Measurements from ENCODE around the gene GPR160. TPM values are rescaled to one million over a fixed set of nuclear protein-coding genes. Genes with fewer than 3 reads are reported as not detected.

Gene GPR160
- total RNA-seq, 1 experiment from 2014 or later, result 15.7 TPM

DNA sequence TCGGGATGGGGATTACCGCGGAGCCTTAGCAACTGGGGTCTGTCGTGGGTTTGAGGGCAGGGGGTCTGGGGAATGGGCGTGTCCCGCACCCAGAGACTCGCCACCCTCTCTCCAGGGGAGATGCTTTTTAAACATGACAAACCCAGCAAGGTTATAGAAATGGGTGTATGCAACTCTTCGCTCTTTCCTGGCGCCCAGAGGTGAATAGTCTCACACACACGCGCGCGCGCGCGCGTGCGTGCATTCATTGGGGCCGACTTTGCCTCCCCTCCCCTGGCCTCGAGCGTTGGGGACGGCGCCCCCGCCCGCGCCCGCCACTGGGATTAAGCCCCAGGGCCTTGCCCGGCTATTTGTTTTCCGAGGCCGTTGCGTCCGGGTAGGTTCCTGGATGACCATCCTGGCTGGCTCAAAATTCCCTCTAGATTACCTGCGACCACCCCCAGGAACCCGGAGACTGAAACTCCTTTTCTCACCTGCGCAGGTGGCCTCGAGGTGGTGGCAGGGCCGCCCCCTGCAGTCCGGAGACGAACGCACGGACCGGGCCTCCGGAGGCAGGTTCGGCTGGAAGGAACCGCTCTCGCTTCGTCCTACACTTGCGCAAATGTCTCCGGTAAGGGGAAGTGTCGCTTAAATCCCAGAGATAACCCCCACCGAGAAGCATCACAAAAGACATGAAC is 777 bp downstream of the GPR160 start:
- no peak overlapping the region for H3K27ac ChIP-seq (ENCODE audit: low read length)
- POLR2A ChIA-PET (ENCODE audit: unreplicated experiment), result no interaction called here

DNA sequence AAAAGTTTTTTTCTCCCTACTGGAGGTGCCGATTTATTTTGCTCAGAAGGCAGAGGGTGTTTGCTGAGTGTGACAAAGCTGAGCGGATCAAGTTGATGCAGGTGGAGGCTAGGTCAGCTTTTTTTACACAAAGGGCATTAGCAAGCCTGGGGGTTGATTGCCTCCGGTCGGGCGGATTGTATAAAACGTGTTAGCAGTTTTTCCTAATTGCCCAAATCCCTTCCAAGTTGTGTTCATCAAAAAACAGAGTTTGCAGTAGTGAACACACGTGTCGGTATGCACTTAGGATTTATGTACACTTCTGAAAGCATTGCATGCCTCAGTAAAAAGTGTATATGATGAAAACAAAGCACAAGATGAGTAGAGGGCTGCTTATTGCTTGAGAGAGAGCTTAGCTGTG is 2.6 kb downstream of the GPR160 start:
- no peak for TF ChIP-seq CTCF (conservative IDR thresholded peaks at IDR 0.05; ENCODE audit: low read depth, low read length)
- no peak for TF ChIP-seq EZH2 (IDR thresholded peaks at IDR 0.05; ENCODE audit: low read length, unreplicated experiment)
- TF ChIP-seq EZH2phosphoT487 (IDR thresholded peaks at IDR 0.05; ENCODE audit: borderline replicate concordance, low read length), result no peak
- H3K27ac ChIP-seq (ENCODE audit: low read length), result no peak overlapping the region
- no peaks in the 10 kb centered on the region for H3K9me3 ChIP-seq (ENCODE audit: low read length)
- no peaks in the 10 kb centered on the region for H3K36me3 ChIP-seq (ENCODE audit: low read depth, low read length)
- H3K27me3 ChIP-seq (ENCODE audit: low read length), result peaks cover 10% of the 10 kb centered on the region
- peak overlapping the region; percentile 92 for H3K4me2 ChIP-seq (ENCODE audit: low read length)
- no peak for DNase-seq
- H3K9ac ChIP-seq (ENCODE audit: low read length), result no peak overlapping the region
- BruUV-seq (replicated peaks), result no TSS peak
- no peaks in the 10 kb centered on the region for H3K9me2 ChIP-seq (replicated peaks; ENCODE audit: low read length)
- no peaks in the 10 kb centered on the region for H3K79me2 ChIP-seq (ENCODE audit: low read length)
- intact Hi-C loops (cut with micrococcal nuclease), result no loop called here
- no peaks in the 10 kb centered on the region for H4K20me1 ChIP-seq (ENCODE audit: low read length)
- peak overlapping the region; percentile 77 for H3K4me3 ChIP-seq (ENCODE audit: low read length)
- H2AFZ ChIP-seq (ENCODE audit: low read length), result peak overlapping the region; percentile 55
- POLR2A ChIA-PET (ENCODE audit: unreplicated experiment), result no interaction called here
- ATAC-seq, result no peak
- no peaks in the 10 kb centered on the region for H3F3A ChIP-seq (ENCODE audit: low read length, unreplicated experiment)
- CTCF ChIA-PET, result interaction anchor here (0.9 kb wide), 1 partner anchor 14 kb away, joined by 7 read pairs; no protein-coding TSS in a partner anchor
- peaks cover 9% of the 10 kb centered on the region; the same call in 1 of the 2 replicates for H3K4me1 ChIP-seq (ENCODE audit: insufficient read depth, low read length)

More for the DNA sequence above, 777 bp downstream of the GPR160 start:
- Histone ChIP-seq H3K36me3 (ENCODE audit: low read depth, low read length) (no peaks in the 10 kb centered on the region), H3F3A (ENCODE audit: low read length, unreplicated experiment) (no peaks in the 10 kb centered on the region), H3K4me3 (ENCODE audit: low read length) (peak overlapping the region; percentile 77), H3K9me2 (replicated peaks; ENCODE audit: low read length) (no peaks in the 10 kb centered on the region), H3K4me1 (ENCODE audit: insufficient read depth, low read length) (peaks cover 9% of the 10 kb centered on the region; the same call in 1 of the 2 replicates), H2AFZ (ENCODE audit: low read length) (peak overlapping the region; percentile 95), H3K27me3 (ENCODE audit: low read length) (peaks cover 10% of the 10 kb centered on the region), H3K9ac (ENCODE audit: low read length) (peak overlapping the region; percentile 5; the same call in 1 of the 2 replicates), H4K20me1 (ENCODE audit: low read length) (no peaks in the 10 kb centered on the region), H3K9me3 (ENCODE audit: low read length) (no peaks in the 10 kb centered on the region), H3K79me2 (ENCODE audit: low read length) (no peaks in the 10 kb centered on the region), H3K4me2 (ENCODE audit: low read length) (peak overlapping the region; percentile 92)
- peak; percentile 28 for ATAC-seq
- intact Hi-C loops (cut with micrococcal nuclease), result loop anchor here (5.0 kb wide), 1 partner anchor 266 kb away; the partner anchor contains the start of gene MYNN
- TF ChIP-seq CTCF (conservative IDR thresholded peaks at IDR 0.05; ENCODE audit: low read depth, low read length) (peak; percentile 49), EZH2phosphoT487 (IDR thresholded peaks at IDR 0.05; ENCODE audit: borderline replicate concordance, low read length) (no peak)
- no TSS peak for BruUV-seq (replicated peaks)
- DNase-seq, result peak; percentile 52
- CTCF ChIA-PET, result interaction anchor here (0.5 kb wide), 1 partner anchor 375 kb away, joined by 3 read pairs; no protein-coding TSS in a partner anchor

GRCh38 chr3:170043506-170043905 is 5.7 kb downstream of the GPR160 start:
- Histone ChIP-seq H3K9me2 (replicated peaks; ENCODE audit: low read length) (no peaks in the 10 kb centered on the region), H3K27me3 (ENCODE audit: low read length) (peaks cover 10% of the 10 kb centered on the region), H2AFZ (ENCODE audit: low read length) (no peak overlapping the region), H3K4me1 (ENCODE audit: insufficient read depth, low read length) (peaks cover 27% of the 10 kb centered on the region), H3K36me3 (ENCODE audit: low read depth, low read length) (no peaks in the 10 kb centered on the region), H3K4me2 (ENCODE audit: low read length) (no peak overlapping the region), H3K9me3 (ENCODE audit: low read length) (no peaks in the 10 kb centered on the region), H4K20me1 (ENCODE audit: low read length) (no peaks in the 10 kb centered on the region), H3K79me2 (ENCODE audit: low read length) (no peaks in the 10 kb centered on the region), H3K4me3 (ENCODE audit: low read length) (no peak overlapping the region), H3K9ac (ENCODE audit: low read length) (no peak overlapping the region), H3F3A (ENCODE audit: low read length, unreplicated experiment) (no peaks in the 10 kb centered on the region), H3K27ac (ENCODE audit: low read length) (no peak overlapping the region)
- intact Hi-C loops (cut with micrococcal nuclease), result no loop called here
- no peak for DNase-seq
- BruUV-seq (replicated peaks), result no TSS peak
- TF ChIP-seq EZH2 (IDR thresholded peaks at IDR 0.05; ENCODE audit: low read length, unreplicated experiment) (no peak), EZH2phosphoT487 (IDR thresholded peaks at IDR 0.05; ENCODE audit: borderline replicate concordance, low read length) (no peak), CTCF (conservative IDR thresholded peaks at IDR 0.05; ENCODE audit: low read depth, low read length) (no peak)
- POLR2A ChIA-PET (ENCODE audit: unreplicated experiment), result no interaction called here
- CTCF ChIA-PET, result no interaction called here
- no peak for ATAC-seq

All from PC-3 (cell line).